HG03097 (cell line): ENCODE measurements around the gene PYM1.
"Not testable (repeated sequence)": the region's sequence is repeated elsewhere in the genome, so short reads cannot be mapped to it uniquely, and the experiment has no call there.

Experiments used
- ATAC-seq: cut with Tn5 transposase; IDR thresholded peaks from one replicate; pipeline ENCODE4 v1.9.1; 2021; ENCODE audit not compliant: unreplicated experiment, low FRiP score

The PYM1 gene

GRCh38 chr12:55915482-55915859, 12.2 kb downstream of the PYM1 start:
- ATAC-seq = no peak

GRCh38 chr12:55912908-55913307, 14.8 kb downstream of the PYM1 start:
- ATAC-seq = no peak

- ATAC-seq = no peak
Measured at GRCh38 chr12:55909513-55909884, 18.2 kb downstream of the PYM1 start.

- ATAC-seq = no peak
Measured at GRCh38 chr12:55908726-55909512, 18.8 kb downstream of the PYM1 start.

GRCh38 chr12:55906056-55906455, 21.6 kb downstream of the PYM1 start:
- ATAC-seq = no peak

- ATAC-seq = no peak
Measured at GRCh38 chr12:55901881-55902490, 25.7 kb downstream of the PYM1 start.

GRCh38 chr12:55899082-55899481, 28.6 kb downstream of the PYM1 start:
- no peak for ATAC-seq

GRCh38 chr12:55893723-55894122, 34.0 kb downstream of the PYM1 start:
- ATAC-seq = no peak

GRCh38 chr12:55891310-55891709, 36.4 kb downstream of the PYM1 start:
- no peak for ATAC-seq

GRCh38 chr12:55885113-55885512, 42.6 kb downstream of the PYM1 start:
- no peak for ATAC-seq

GRCh38 chr12:55877824-55878223, 49.9 kb downstream of the PYM1 start:
- no peak for ATAC-seq

- no peak for ATAC-seq
Measured at GRCh38 chr12:55875704-55876467, 51.8 kb downstream of the PYM1 start.

GRCh38 chr12:55874443-55874842, 53.3 kb downstream of the PYM1 start:
- ATAC-seq = no peak

GRCh38 chr12:55866454-55867004, 61.2 kb downstream of the PYM1 start:
- ATAC-seq = not testable (repeated sequence)

GRCh38 chr12:55865327-55865726, 62.4 kb downstream of the PYM1 start:
- ATAC-seq = no peak

GRCh38 chr12:55862931-55863330, 64.8 kb downstream of the PYM1 start:
- not testable (repeated sequence) for ATAC-seq

- no peak for ATAC-seq
Measured at GRCh38 chr12:55862286-55862685, 65.4 kb downstream of the PYM1 start.

- no peak for ATAC-seq
Measured at GRCh38 chr12:55861871-55862270, 65.8 kb downstream of the PYM1 start.

- ATAC-seq = no peak
Measured at GRCh38 chr12:55861396-55861795, 66.3 kb downstream of the PYM1 start.

- no peak for ATAC-seq
Measured at GRCh38 chr12:55852740-55853139, 75.0 kb downstream of the PYM1 start.
